22Rv1 (cell line): ENCODE results near the gene BCL3.

Experiments used
- H3K27ac ChIP-seq: fragments of 450-650 bp; 2 replicates; pipeline ENCODE4 v1.5.1; 2017
- ZFX ChIP-seq: fragments of 450-650 bp; IDR thresholded peaks from 2 replicates; pipeline ENCODE4 v1.6.1; 2017; ENCODE audit warnings: antibody characterized with exemption, borderline replicate concordance
- TF ChIP-seq, protein P1 (sequence below): fragments of 450-650 bp; IDR thresholded peaks from 2 replicates; pipeline ENCODE4 v1.5.1; 2017; ENCODE audit warnings: mild to moderate bottlenecking

BCL3 gene

DNA sequence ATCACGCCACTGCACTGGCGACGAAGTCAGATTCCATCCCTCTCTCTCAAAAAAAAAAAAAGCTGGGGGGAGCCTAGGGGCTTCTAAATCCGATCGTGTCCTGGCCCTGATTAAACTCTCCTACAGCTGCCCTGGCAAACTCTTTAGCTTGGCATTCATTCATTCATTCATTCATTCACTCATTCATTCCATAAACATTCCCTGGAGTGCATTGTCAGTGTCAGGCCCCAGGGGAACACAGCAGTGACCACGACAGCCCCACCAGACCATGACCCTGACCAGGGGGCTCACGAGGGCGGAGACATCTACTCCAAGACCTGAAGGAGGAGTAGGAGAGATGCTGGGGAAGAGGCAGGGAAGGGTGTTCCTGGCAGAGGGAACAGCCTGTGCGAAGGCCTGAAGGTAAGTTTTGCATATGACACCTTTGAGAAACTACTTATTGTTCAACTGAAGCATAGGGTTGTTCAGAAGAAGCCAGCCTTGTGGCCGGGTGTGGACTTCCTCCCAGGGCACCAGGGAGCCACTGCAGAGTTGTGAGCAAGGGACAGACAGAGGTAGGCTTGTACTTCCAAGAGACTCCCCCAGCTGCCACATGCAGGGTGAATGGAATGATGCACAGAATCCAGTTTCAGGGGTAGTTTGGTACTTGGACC lies 25.1 kb upstream of the BCL3 start:
- no peak for TF ChIP-seq ZFX
- peak overlapping the region; percentile 68; the same call in 1 of the 2 replicates for H3K27ac ChIP-seq

DNA sequence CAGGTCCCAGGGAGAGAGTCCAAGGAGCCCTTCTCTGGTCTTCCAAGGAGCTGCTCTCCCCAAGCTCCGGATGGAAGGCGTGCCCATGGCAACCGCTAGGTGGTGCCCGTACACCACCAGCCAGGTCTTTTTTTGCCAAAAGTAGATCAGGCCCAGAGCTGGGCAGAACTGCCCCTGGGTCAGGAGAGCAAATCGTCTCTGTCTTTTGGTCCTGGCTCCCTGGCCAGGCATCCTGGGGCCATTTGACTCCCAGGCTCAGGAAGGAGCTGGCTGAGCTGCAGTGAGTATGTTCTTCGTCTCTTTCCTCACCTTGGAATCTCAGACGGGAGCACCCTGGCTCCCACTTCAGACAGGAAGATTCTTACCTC lies 24.6 kb upstream of the BCL3 start:
- TF ChIP-seq ZFX: no peak
- TF ChIP-seq, protein P1, sequence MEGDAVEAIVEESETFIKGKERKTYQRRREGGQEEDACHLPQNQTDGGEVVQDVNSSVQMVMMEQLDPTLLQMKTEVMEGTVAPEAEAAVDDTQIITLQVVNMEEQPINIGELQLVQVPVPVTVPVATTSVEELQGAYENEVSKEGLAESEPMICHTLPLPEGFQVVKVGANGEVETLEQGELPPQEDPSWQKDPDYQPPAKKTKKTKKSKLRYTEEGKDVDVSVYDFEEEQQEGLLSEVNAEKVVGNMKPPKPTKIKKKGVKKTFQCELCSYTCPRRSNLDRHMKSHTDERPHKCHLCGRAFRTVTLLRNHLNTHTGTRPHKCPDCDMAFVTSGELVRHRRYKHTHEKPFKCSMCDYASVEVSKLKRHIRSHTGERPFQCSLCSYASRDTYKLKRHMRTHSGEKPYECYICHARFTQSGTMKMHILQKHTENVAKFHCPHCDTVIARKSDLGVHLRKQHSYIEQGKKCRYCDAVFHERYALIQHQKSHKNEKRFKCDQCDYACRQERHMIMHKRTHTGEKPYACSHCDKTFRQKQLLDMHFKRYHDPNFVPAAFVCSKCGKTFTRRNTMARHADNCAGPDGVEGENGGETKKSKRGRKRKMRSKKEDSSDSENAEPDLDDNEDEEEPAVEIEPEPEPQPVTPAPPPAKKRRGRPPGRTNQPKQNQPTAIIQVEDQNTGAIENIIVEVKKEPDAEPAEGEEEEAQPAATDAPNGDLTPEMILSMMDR: peak; percentile 97
- H3K27ac ChIP-seq: peak overlapping the region; percentile 68

- TF ChIP-seq, protein P1: no peak
- no peak for TF ChIP-seq ZFX
- peak overlapping the region; percentile 68 for H3K27ac ChIP-seq
Measured at GRCh38 chr19:44725251-44725650, 23.3 kb upstream of the BCL3 start.

DNA sequence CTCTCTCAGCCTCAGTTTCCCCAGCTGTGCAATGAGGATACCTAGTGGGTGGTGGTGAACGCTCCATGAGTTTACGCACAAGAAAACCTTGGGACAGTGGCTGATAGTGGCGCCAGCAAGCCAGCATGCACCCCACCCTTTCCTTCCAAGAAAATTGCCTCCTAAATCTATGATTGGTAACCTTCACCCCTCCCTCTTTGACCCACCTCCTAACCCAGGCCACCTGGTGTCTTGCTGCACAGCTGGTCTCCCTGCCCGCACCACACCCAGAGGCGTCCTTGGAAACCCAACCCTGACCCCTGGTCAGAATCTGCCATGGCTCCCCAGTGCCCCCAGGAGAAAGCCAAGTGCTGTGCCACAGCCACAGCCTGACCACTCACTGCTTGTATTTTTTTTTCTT lies 22.8 kb upstream of the BCL3 start:
- peak overlapping the region; percentile 68 for H3K27ac ChIP-seq
- no peak for TF ChIP-seq ZFX
- TF ChIP-seq, protein P1: no peak

GRCh38 chr19:44726465-44726864 lies 22.0 kb upstream of the BCL3 start:
- peak overlapping the region; percentile 68; the same call in 1 of the 2 replicates for H3K27ac ChIP-seq

DNA sequence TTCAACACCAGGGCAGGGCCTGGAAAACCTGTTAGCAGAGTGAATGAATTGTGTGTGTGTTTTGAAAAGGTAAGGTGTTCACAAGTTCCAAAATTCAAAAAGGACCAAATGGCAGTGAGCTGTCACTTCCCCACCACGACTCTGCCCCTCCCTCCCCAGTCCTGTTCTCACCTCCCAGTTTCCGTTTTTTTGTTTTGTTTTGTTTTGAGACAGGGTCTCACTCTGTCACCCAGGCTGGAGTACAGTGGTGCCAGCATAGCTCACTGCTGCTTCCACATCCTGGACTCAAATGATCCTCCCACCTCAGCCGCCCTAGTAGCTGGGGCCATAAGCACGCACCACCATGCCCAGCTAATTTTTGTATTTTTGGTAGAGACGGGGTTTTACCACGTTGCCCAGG lies 20.3 kb upstream of the BCL3 start:
- 0 out of 2 replicates have a peak overlapping the region, but pooled peaks have one; percentile 4 for H3K27ac ChIP-seq

More at GRCh38 chr19:44726465-44726864, 22.0 kb upstream of the BCL3 start:
- TF ChIP-seq, protein P1: no peak
- TF ChIP-seq ZFX: no peak

DNA sequence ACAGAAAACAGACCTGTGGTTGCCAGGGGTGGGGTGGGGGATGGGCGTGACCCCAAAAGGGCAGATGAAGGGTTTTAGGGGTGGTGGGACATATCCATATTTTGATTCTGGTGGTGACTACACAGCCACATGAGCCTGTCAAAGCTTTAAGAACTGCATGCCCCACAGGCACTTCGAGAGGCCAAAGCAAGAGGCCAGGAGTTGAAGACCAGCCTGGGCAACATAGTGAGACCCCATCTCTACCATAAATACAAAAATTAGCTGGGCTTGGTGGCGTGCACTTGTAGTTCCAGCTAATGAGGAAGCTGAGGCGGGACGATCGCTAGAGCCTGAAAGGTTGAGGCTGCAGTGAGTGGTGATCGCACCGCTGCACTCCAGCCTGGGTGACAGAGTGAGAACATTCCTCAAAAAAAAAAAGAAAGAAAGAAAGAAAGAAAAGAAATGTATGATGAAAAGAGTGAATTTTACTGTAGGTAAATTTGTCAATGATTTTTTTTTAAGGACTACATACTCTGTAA lies 18.9 kb upstream of the BCL3 start:
- TF ChIP-seq, protein P1: no peak
- no peak for TF ChIP-seq ZFX
- H3K27ac ChIP-seq: no peak overlapping the region

More for the DNA sequence above, 20.3 kb upstream of the BCL3 start:
- TF ChIP-seq ZFX: no peak
- TF ChIP-seq, protein P1: no peak

DNA sequence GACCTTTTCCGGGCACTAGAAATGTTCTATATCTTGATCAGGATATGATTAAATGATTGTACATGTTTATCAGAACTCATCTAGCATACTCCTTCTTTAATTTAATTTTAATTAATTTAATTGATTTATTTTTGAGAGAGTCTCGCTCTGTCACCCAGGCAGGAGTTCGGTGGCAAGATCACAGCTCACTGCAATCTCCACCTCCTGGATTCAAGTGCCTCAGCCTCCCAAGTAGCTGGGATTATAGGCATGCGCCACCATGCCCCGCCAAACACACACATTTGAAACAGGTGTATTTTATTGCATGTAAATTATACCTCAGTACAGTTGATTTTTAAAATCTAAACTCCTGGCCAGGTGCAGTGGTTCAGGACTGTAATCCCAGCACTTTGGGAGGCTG lies 17.4 kb upstream of the BCL3 start:
- TF ChIP-seq ZFX: no peak
- TF ChIP-seq, protein P1: no peak
- no peak overlapping the region for H3K27ac ChIP-seq
